Smooth muscle cell (in vitro differentiated cells): ENCODE results near the gene DPCD. TPM values are rescaled to one million over a fixed set of nuclear protein-coding genes. Genes with fewer than 3 reads are reported as not detected.

Experiments
- DNase-seq: peaks from one replicate; lab custom pipeline; 2025; ENCODE audit not compliant: unreplicated experiment; lab: John Stamatoyannopoulos, UW
- H2AFZ ChIP-seq: fragments of 200-600 bp; sonication (generic); 2 replicates; pipeline ENCODE4 v1.6.0; 2016; ENCODE audit warnings: antibody characterized with exemption, low read depth, mild to moderate bottlenecking
- H3F3A ChIP-seq: fragments of 200-600 bp; sonication (generic); 2 replicates; pipeline ENCODE4 v1.6.0; 2017; ENCODE audit warnings: antibody characterized with exemption, low read depth
- H3K27ac ChIP-seq: fragments of 200-600 bp; sonication (generic); 2 replicates; pipeline ENCODE4 v1.5.1; 2016; ENCODE audit warnings: low read depth, mild to moderate bottlenecking
- H3K27me3 ChIP-seq: fragments of 200-600 bp; sonication (generic); 2 replicates; pipeline ENCODE4 v1.6.1; 2016; ENCODE audit warnings: low read depth, mild to moderate bottlenecking
- H3K36me3 ChIP-seq: fragments of 200-600 bp; sonication (generic); 2 replicates; pipeline ENCODE4 v1.5.1; 2016; ENCODE audit warnings: low read depth
- H3K4me1 ChIP-seq: fragments of 200-600 bp; sonication (generic); 2 replicates; pipeline ENCODE4 v1.5.1; 2016; ENCODE audit warnings: low read depth
- H3K4me2 ChIP-seq: fragments of 200-600 bp; sonication (generic); 2 replicates; pipeline ENCODE4 v1.6.0; 2016; ENCODE audit warnings: mild to moderate bottlenecking
- H3K4me3 ChIP-seq: fragments of 200-600 bp; sonication (generic); 2 replicates; pipeline ENCODE4 v1.5.1; 2016; ENCODE audit warnings: mild to moderate bottlenecking
- H3K79me2 ChIP-seq: fragments of 200-600 bp; sonication (generic); 2 replicates; pipeline ENCODE4 v1.6.0; 2016; ENCODE audit warnings: low read depth, mild to moderate bottlenecking
- H3K9ac ChIP-seq: fragments of 200-600 bp; sonication (generic); 2 replicates; pipeline ENCODE4 v1.6.0; 2016; ENCODE audit warnings: low read depth
- H3K9me3 ChIP-seq: fragments of 200-600 bp; sonication (generic); replicated peaks from 2 replicates; pipeline ENCODE4 v1.5.1; 2016; ENCODE audit warnings: low read depth
- H4K20me1 ChIP-seq: fragments of 200-600 bp; sonication (generic); 2 replicates; pipeline ENCODE4 v1.6.0; 2016; ENCODE audit warnings: low read depth
- WGBS: methylation state at CpG from one replicate; pipeline ENCODE4 v1.1.7; 2016; ENCODE audit warnings: low lambda C conversion rate; 5-methylcytosine and 5-hydroxymethylcytosine counted together
- polyA plus RNA-seq: library from polyadenylated mRNA; unstranded; fragments of >200 nt; fragmentation: Nextera tagmentation; extraction: Ambion mirVana; gene quantifications from 2 replicates; pipeline ENCODE4 v1.2.1, GENCODE V29; 2016
- total RNA-seq: library from RNA; depleted of rRNA; stranded (reverse); fragments of >200 nt; gene quantifications from 2 replicates; pipeline ENCODE4 v1.2.3, GENCODE V29; 2014
- TF ChIP-seq, protein P1 (sequence below): fragments of 200-600 bp; sonication (generic); IDR thresholded peaks from 2 replicates; pipeline ENCODE4 v1.5.1; 2017; ENCODE audit warnings: borderline replicate concordance, mild to moderate bottlenecking, antibody characterized with exemption; ENCODE audit not compliant: insufficient read depth, poor library complexity, severe bottlenecking

DPCD gene
- total and polyA plus RNA-seq, 2 experiments from 2014 or later: 116 to 150 TPM

DNA sequence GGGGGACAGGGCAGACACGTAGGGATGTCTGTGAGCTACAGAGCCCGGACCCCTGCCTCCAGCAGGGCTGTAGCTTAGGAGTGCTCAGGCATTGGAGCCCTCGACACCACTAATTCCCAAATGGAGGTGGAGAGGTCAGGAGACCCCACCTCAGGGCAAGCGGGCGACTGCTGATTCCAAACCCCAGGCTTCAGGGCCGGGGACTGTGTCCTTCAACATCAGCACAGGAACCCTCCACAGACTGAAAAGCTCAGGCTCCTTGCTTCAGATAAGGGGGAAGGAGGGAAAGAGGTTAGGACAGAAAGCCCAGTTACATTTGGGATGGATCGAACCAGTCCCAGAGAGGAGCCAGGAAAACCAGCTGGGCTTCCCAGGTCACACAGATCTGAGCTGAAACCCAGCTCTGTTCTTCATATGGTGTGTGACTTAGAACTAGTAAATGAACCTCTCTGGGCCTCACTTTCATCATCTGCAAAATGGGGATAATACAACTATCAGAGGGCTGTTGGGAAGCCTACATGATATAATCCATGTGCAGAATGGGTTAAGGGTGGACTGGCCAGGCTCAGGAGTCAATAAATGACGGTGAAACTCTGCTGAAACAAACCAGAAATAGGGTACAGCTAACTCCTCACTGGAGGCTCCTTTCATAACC is 16.7 kb upstream of the DPCD start:
- no peak overlapping the region for H2AFZ ChIP-seq
- H3K79me2 ChIP-seq: no peaks in the 10 kb centered on the region
- no peak overlapping the region for H3K27ac ChIP-seq
- no peak overlapping the region for H3K4me2 ChIP-seq
- H3F3A ChIP-seq: no peaks in the 10 kb centered on the region
- H3K9me3 ChIP-seq: no peaks in the 10 kb centered on the region
- no peak overlapping the region for H3K4me3 ChIP-seq
- H3K27me3 ChIP-seq: peaks cover 34% of the 10 kb centered on the region
- TF ChIP-seq, protein P1, sequence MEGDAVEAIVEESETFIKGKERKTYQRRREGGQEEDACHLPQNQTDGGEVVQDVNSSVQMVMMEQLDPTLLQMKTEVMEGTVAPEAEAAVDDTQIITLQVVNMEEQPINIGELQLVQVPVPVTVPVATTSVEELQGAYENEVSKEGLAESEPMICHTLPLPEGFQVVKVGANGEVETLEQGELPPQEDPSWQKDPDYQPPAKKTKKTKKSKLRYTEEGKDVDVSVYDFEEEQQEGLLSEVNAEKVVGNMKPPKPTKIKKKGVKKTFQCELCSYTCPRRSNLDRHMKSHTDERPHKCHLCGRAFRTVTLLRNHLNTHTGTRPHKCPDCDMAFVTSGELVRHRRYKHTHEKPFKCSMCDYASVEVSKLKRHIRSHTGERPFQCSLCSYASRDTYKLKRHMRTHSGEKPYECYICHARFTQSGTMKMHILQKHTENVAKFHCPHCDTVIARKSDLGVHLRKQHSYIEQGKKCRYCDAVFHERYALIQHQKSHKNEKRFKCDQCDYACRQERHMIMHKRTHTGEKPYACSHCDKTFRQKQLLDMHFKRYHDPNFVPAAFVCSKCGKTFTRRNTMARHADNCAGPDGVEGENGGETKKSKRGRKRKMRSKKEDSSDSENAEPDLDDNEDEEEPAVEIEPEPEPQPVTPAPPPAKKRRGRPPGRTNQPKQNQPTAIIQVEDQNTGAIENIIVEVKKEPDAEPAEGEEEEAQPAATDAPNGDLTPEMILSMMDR: no peak
- WGBS: 86% methylated on average over 6 of the region's 8 CpGs
- no peaks in the 10 kb centered on the region for H3K36me3 ChIP-seq
- peaks cover 13% of the 10 kb centered on the region for H3K4me1 ChIP-seq
- no peaks in the 10 kb centered on the region for H4K20me1 ChIP-seq
- DNase-seq: no peak
- no peak overlapping the region for H3K9ac ChIP-seq

DNA sequence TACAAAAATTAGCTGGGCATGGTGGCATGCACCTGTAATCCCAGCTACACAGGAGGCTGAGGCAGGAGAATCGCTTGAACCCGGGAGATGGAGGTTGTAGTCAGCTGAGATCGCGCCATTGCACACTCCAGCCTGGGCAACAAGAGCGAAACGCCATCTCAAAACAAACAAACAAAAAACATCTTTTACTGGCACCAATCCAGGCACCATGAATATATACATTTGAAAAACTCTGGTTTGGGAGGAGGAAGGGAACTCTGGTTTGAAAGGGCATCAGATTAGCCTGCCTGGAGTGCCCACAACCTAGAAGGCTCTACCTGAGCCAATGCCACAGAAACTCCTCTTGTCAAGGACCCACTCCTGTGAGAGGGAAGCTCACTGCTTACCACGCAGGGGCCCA is 16.0 kb upstream of the DPCD start:
- WGBS: 93% methylated on average over 7 of the region's 7 CpGs
- no peaks in the 10 kb centered on the region for H3K9me3 ChIP-seq

DNA sequence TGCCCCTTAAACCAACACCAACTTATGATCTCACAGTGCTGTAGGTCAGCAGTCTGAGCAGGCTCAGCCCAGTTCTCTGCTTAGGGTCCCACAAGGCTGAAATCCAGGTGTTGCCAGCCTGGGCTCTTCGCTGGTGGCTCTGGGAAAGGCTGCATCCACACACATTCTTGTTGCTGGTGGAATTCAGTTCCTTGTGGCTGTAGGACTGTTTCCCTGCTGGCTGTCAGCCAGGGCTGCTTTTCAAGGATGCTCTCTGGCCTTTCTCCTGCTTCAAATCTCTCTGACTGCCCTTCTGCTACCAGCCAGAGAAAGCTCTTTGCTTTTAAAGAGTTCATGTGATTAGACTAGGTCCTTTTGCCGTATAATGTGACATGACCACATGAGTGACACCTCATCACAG is 15.3 kb upstream of the DPCD start:
- no peaks in the 10 kb centered on the region for H3K9me3 ChIP-seq
- H3K9ac ChIP-seq: no peak overlapping the region
- peaks cover 13% of the 10 kb centered on the region for H3K4me1 ChIP-seq
- WGBS: 86% methylated on average over 2 of the region's 2 CpGs
- TF ChIP-seq, protein P1: no peak
- no peak overlapping the region for H3K4me2 ChIP-seq
- H4K20me1 ChIP-seq: no peaks in the 10 kb centered on the region
- H3K27me3 ChIP-seq: peaks cover 20% of the 10 kb centered on the region
- no peak for DNase-seq
- no peak overlapping the region for H3K4me3 ChIP-seq
- no peak overlapping the region for H3K27ac ChIP-seq
- H3K79me2 ChIP-seq: no peaks in the 10 kb centered on the region
- no peaks in the 10 kb centered on the region for H3K36me3 ChIP-seq
- H2AFZ ChIP-seq: no peak overlapping the region
- H3F3A ChIP-seq: no peaks in the 10 kb centered on the region

More for the DNA sequence above, 16.0 kb upstream of the DPCD start:
- TF ChIP-seq, protein P1: no peak
- DNase-seq: no peak
- H3K27ac ChIP-seq: no peak overlapping the region
- H3K9ac ChIP-seq: no peak overlapping the region
- H3K4me1 ChIP-seq: peaks cover 13% of the 10 kb centered on the region
- H3K36me3 ChIP-seq: no peaks in the 10 kb centered on the region
- H3K4me3 ChIP-seq: no peak overlapping the region
- no peaks in the 10 kb centered on the region for H3K79me2 ChIP-seq
- H4K20me1 ChIP-seq: no peaks in the 10 kb centered on the region
- H3F3A ChIP-seq: no peaks in the 10 kb centered on the region
- H3K4me2 ChIP-seq: no peak overlapping the region
- peaks cover 26% of the 10 kb centered on the region for H3K27me3 ChIP-seq
- no peak overlapping the region for H2AFZ ChIP-seq
